Keratinocyte (primary cell): ENCODE results near the gene METRNL. TPM values are rescaled to one million over a fixed set of nuclear protein-coding genes. Genes with fewer than 3 reads are reported as not detected.

Source experiments
- DNase-seq: peaks from one replicate; pipeline ENCODE4 v3.0.0-alpha.2; 2011; ENCODE audit warnings: low read depth, missing footprints, low spot score
- FAIRE-seq: peaks from 2 replicates; lab custom pipeline; 2011; peaks lifted over from hg19 to GRCh38; lab: Jason Lieb, UNC
- H2AFZ ChIP-seq: 2 replicates; pipeline ENCODE4 v1.6.0; 2012; ENCODE audit warnings: low read length, control low read depth, inconsistent platforms; ENCODE audit not compliant: control insufficient read depth
- H3K27ac ChIP-seq: 2 replicates; pipeline ENCODE4 v1.5.1; 2011; ENCODE audit warnings: low read length; ENCODE audit not compliant: control insufficient read depth, insufficient read depth
- H3K27me3 ChIP-seq: 3 replicates; pipeline ENCODE4 v1.6.0; 2011; ENCODE audit warnings: low read length; ENCODE audit not compliant: control insufficient read depth, insufficient read depth; ENCODE audit errors: extremely low read depth
- H3K36me3 ChIP-seq, 2 experiments: 2 replicates in 1 of 2; 3 replicates in 1 of 2; pipeline ENCODE4 v1.5.1; 2011; ENCODE audit warnings: low read length in 2 of 2, mild to moderate bottlenecking in 1 of 2; ENCODE audit not compliant: control insufficient read depth in 2 of 2, insufficient read depth in 2 of 2; ENCODE audit errors: extremely low read depth in 1 of 2
- H3K4me1 ChIP-seq: 3 replicates; pipeline ENCODE4 v1.5.1; 2011; ENCODE audit warnings: low read length; ENCODE audit not compliant: control insufficient read depth, insufficient read depth; ENCODE audit errors: extremely low read depth
- H3K4me2 ChIP-seq: 3 replicates; pipeline ENCODE4 v1.6.0; 2011; ENCODE audit warnings: low read depth, low read length; ENCODE audit not compliant: control insufficient read depth, insufficient read depth; ENCODE audit errors: extremely low read depth
- H3K4me3 ChIP-seq, 3 experiments: fragments of 200-600 bp in 1 of 3; sonication (generic) in 1 of 3; 2 replicates in 2 of 3; 3 replicates in 1 of 3; pipeline ENCODE4 v1.5.1; 2011 to 2016; ENCODE audit warnings: low read length in 3 of 3, mild to moderate bottlenecking in 3 of 3, control low read depth in 2 of 3, inconsistent platforms in 1 of 3, low read depth in 1 of 3, mixed read lengths in 1 of 3, mixed run types in 1 of 3, moderate library complexity in 1 of 3; ENCODE audit not compliant: control insufficient read depth in 2 of 3, insufficient read depth in 2 of 3; ENCODE audit errors: extremely low read depth in 1 of 3
- H3K79me2 ChIP-seq: 2 replicates; pipeline ENCODE4 v1.6.0; 2012; ENCODE audit warnings: low read length; ENCODE audit not compliant: control insufficient read depth, insufficient read depth
- H3K9ac ChIP-seq: 3 replicates; pipeline ENCODE4 v1.6.0; 2011; ENCODE audit warnings: low read length; ENCODE audit not compliant: control insufficient read depth, insufficient read depth; ENCODE audit errors: extremely low read depth
- H3K9me1 ChIP-seq: 3 replicates; pipeline ENCODE4 v1.6.0; 2011; ENCODE audit warnings: low read length; ENCODE audit not compliant: control insufficient read depth, insufficient read depth; ENCODE audit errors: extremely low read depth
- H3K9me3 ChIP-seq: 2 replicates; pipeline ENCODE4 v1.5.1; 2012; ENCODE audit warnings: low read depth, low read length; ENCODE audit not compliant: control insufficient read depth
- H4K20me1 ChIP-seq: 3 replicates; pipeline ENCODE4 v1.6.0; 2011; ENCODE audit warnings: low read length; ENCODE audit not compliant: control insufficient read depth, insufficient read depth; ENCODE audit errors: extremely low read depth
- EZH2 ChIP-seq: IDR thresholded peaks from one replicate; pipeline ENCODE4 v1.6.1; 2012; ENCODE audit warnings: inconsistent platforms, mild to moderate bottlenecking, low read length, moderate library complexity
- dilution Hi-C: fragments of 300-500 bp; cut with MboI; formaldehyde crosslinking; loops from one replicate; pipeline ENCODE4 v1.7.0; 2020; ENCODE audit warnings: low sequenced_read_pairs; ENCODE audit not compliant: extremely low pct_ligation_motif_present
- polyA plus RNA-seq, 5 experiments: library from polyadenylated mRNA; depleted of rRNA in 3 of 5; stranded (reverse) in 3 of 5; stranded (forward) in 1 of 5; unstranded in 1 of 5; fragments of >200 nt; gene quantifications; 1 replicate in 1 of 5; 2 replicates in 3 of 5; 3 replicates in 1 of 5; pipeline versions ENCODE4 v1.2.1 to v1.2.3, GENCODE V29; 2011 to 2012; ENCODE audit warnings: missing spikeins in 2 of 5, low read depth in 1 of 5, low replicate concordance in 1 of 5
- TF ChIP-seq, protein P1 (sequence below), 3 experiments: IDR thresholded peaks in 1 of 3; conservative IDR thresholded peaks in 1 of 3; optimal IDR thresholded peaks in 1 of 3; 2 replicates in 2 of 3; 3 replicates in 1 of 3; pipeline versions ENCODE3 to v1.5.1; 2011; ENCODE audit warnings: low read length in 3 of 3, mild to moderate bottlenecking in 3 of 3, moderate library complexity in 2 of 3, control low read depth in 1 of 3, inconsistent platforms in 1 of 3; ENCODE audit not compliant: insufficient read depth in 2 of 3; ENCODE audit errors: extremely low read depth in 1 of 3

The METRNL gene
- polyA plus RNA-seq, 1 donor (not counting 4 experiments of a cell fraction or from before 2014, with no cell fraction given) = 3.1 TPM

- dilution Hi-C loops = no loop called here
- no peaks in the 10 kb centered on the region for H3K9me3 ChIP-seq
- peaks cover 3% of the 10 kb centered on the region for H4K20me1 ChIP-seq
- H3K27ac ChIP-seq = no peak overlapping the region
- H2AFZ ChIP-seq = no peak overlapping the region
- H3K4me2 ChIP-seq = no peak overlapping the region
- H3K4me3 ChIP-seq = no peak overlapping the region
- no peaks in the 10 kb centered on the region for H3K79me2 ChIP-seq
- peaks cover 44% of the 10 kb centered on the region for H3K27me3 ChIP-seq
- peaks cover 4% of the 10 kb centered on the region for H3K4me1 ChIP-seq
- H3K36me3 ChIP-seq = no peaks in the 10 kb centered on the region
- DNase-seq = no peak
- no peak for TF ChIP-seq EZH2
- TF ChIP-seq, protein P1, sequence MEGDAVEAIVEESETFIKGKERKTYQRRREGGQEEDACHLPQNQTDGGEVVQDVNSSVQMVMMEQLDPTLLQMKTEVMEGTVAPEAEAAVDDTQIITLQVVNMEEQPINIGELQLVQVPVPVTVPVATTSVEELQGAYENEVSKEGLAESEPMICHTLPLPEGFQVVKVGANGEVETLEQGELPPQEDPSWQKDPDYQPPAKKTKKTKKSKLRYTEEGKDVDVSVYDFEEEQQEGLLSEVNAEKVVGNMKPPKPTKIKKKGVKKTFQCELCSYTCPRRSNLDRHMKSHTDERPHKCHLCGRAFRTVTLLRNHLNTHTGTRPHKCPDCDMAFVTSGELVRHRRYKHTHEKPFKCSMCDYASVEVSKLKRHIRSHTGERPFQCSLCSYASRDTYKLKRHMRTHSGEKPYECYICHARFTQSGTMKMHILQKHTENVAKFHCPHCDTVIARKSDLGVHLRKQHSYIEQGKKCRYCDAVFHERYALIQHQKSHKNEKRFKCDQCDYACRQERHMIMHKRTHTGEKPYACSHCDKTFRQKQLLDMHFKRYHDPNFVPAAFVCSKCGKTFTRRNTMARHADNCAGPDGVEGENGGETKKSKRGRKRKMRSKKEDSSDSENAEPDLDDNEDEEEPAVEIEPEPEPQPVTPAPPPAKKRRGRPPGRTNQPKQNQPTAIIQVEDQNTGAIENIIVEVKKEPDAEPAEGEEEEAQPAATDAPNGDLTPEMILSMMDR (optimal IDR thresholded peaks at IDR 0.05 in 1 of 3, IDR thresholded peaks at IDR 0.05 in 1 of 3, conservative IDR thresholded peaks at IDR 0.05 in 1 of 3; ENCODE audit: extremely low read depth in 1 of 3, insufficient read depth in 2 of 3, low read length in 3 of 3) = no peak
- FAIRE-seq = no peak
- H3K9ac ChIP-seq = no peak overlapping the region
- no peaks in the 10 kb centered on the region for H3K9me1 ChIP-seq
These were observed 19.7 kb downstream of the METRNL start for GRCh38 chr17:83099086-83099555.

- dilution Hi-C loops = no loop called here
- Histone ChIP-seq H3K4me2 (no peak overlapping the region), H3K4me3 (no peak overlapping the region), H3K27me3 (peaks cover 49% of the 10 kb centered on the region), H3K27ac (no peak overlapping the region), H2AFZ (no peak overlapping the region), H3K4me1 (peaks cover 4% of the 10 kb centered on the region), H3K36me3 (no peaks in the 10 kb centered on the region), H3K9me3 (no peaks in the 10 kb centered on the region), H3K9me1 (no peaks in the 10 kb centered on the region), H4K20me1 (peaks cover 3% of the 10 kb centered on the region), H3K79me2 (no peaks in the 10 kb centered on the region), H3K9ac (no peak overlapping the region)
- FAIRE-seq (no peak), DNase-seq (no peak)
- TF ChIP-seq, protein P1 (optimal IDR thresholded peaks at IDR 0.05 in 1 of 3, IDR thresholded peaks at IDR 0.05 in 1 of 3, conservative IDR thresholded peaks at IDR 0.05 in 1 of 3; ENCODE audit: extremely low read depth in 1 of 3, insufficient read depth in 2 of 3, low read length in 3 of 3) = no peak
- TF ChIP-seq EZH2 = peak; percentile 58
These were observed 20.3 kb downstream of the METRNL start for GRCh38 chr17:83099570-83100181.
